GM18526 (cell line): Measurements from ENCODE around the gene P4HB.
A peak's percentile ranks its signal among the peaks of the same experiment; 100 is the strongest.

Experiments
- POLR2A ChIP-seq: IDR thresholded peaks from 3 replicates; pipeline ENCODE4 v1.6.1; 2011; ENCODE audit not compliant: insufficient read length; ENCODE audit errors: extremely low read depth

P4HB gene

GRCh38 chr17:81859906-81860755, at the start of gene P4HB:
P4HB (minus strand) TSS chr17:81860535; CDS start chr17:81860471, 64 bp downstream.
- TF ChIP-seq POLR2A = peak; percentile 98

- TF ChIP-seq POLR2A = no peak
These were observed 48.9 kb upstream of the P4HB start for GRCh38 chr17:81909231-81909630.

- no peak for TF ChIP-seq POLR2A
These were observed 48.5 kb upstream of the P4HB start for GRCh38 chr17:81908793-81909192.

GRCh38 chr17:81907219-81908145, 47.1 kb upstream of the P4HB start:
- no peak for TF ChIP-seq POLR2A

- TF ChIP-seq POLR2A = no peak
These were observed 46.3 kb upstream of the P4HB start for GRCh38 chr17:81906476-81907218.

- TF ChIP-seq POLR2A = no peak
These were observed 45.7 kb upstream of the P4HB start for GRCh38 chr17:81905993-81906392.

- no peak for TF ChIP-seq POLR2A
These were observed 45.1 kb upstream of the P4HB start for GRCh38 chr17:81905424-81905875.

- TF ChIP-seq POLR2A = no peak
These were observed 44.5 kb upstream of the P4HB start for GRCh38 chr17:81904600-81905423.

- no peak for TF ChIP-seq POLR2A
These were observed 43.7 kb upstream of the P4HB start for GRCh38 chr17:81903896-81904599.

- TF ChIP-seq POLR2A = no peak
These were observed 43.1 kb upstream of the P4HB start for GRCh38 chr17:81903415-81903831.

GRCh38 chr17:81902653-81903414, 42.5 kb upstream of the P4HB start:
- TF ChIP-seq POLR2A = no peak

GRCh38 chr17:81902023-81902652, 41.8 kb upstream of the P4HB start, which contains the start of gene NPB:
NPB (plus strand) TSS chr17:81902238; CDS start chr17:81902278, 40 bp downstream.
- TF ChIP-seq POLR2A = no peak
